OCI-LY1 (cell line): Measurements from ENCODE around the gene PTPRM.

ENCODE experiments used
- H2AFZ ChIP-seq: fragments of 200-600 bp; sonication (generic), shearing (Covaris generic); 2 replicates; pipeline ENCODE4 v1.6.0; 2014; ENCODE audit warnings: antibody characterized with exemption, mild to moderate bottlenecking, low read length
- H3F3A ChIP-seq: fragments of 200-600 bp; sonication (generic), shearing (Covaris generic); 2 replicates; pipeline ENCODE4 v1.6.0; 2014; ENCODE audit warnings: mild to moderate bottlenecking, antibody characterized with exemption, low read length, moderate library complexity; ENCODE audit not compliant: insufficient read depth
- H3K27ac ChIP-seq: fragments of 200-600 bp; sonication (generic); 2 replicates; pipeline ENCODE4 v1.5.1; 2014; ENCODE audit warnings: low read length, mixed run types, mild to moderate bottlenecking, low read depth; ENCODE audit not compliant: poor library complexity, severe bottlenecking
- H3K27me3 ChIP-seq: fragments of 200-600 bp; sonication (generic); 2 replicates; pipeline ENCODE4 v1.6.0; 2014; ENCODE audit warnings: antibody characterized with exemption, mild to moderate bottlenecking, low read length, moderate library complexity; ENCODE audit not compliant: insufficient read depth
- H3K36me3 ChIP-seq: fragments of 200-600 bp; sonication (generic); 2 replicates; pipeline ENCODE4 v1.6.1; 2014; ENCODE audit warnings: mild to moderate bottlenecking, antibody characterized with exemption, low read length, moderate library complexity, mixed read lengths; ENCODE audit not compliant: insufficient read depth
- H3K4me1 ChIP-seq: fragments of 200-600 bp; sonication (generic); 2 replicates; pipeline ENCODE4 v1.5.1; 2014; ENCODE audit warnings: mild to moderate bottlenecking, low read length, moderate library complexity; ENCODE audit not compliant: insufficient read depth, severe bottlenecking
- H3K4me2 ChIP-seq: fragments of 200-600 bp; sonication (generic), shearing (Covaris generic); 2 replicates; pipeline ENCODE4 v1.6.1; 2014; ENCODE audit warnings: low read length
- H3K4me3 ChIP-seq: fragments of 200-600 bp; sonication (generic); 2 replicates; pipeline ENCODE4 v1.5.1; 2014; ENCODE audit warnings: low read length, low read depth, mild to moderate bottlenecking, mixed read lengths; ENCODE audit not compliant: poor library complexity, severe bottlenecking
- H3K79me2 ChIP-seq: fragments of 200-600 bp; shearing (Covaris generic); 2 replicates; pipeline ENCODE4 v1.6.1; 2016; ENCODE audit warnings: mixed run types, low read length, mixed read lengths; ENCODE audit not compliant: insufficient read depth
- H3K9ac ChIP-seq: fragments of 200-600 bp; sonication (generic), shearing (Covaris generic); 2 replicates; pipeline ENCODE4 v1.6.1; 2014; ENCODE audit warnings: mild to moderate bottlenecking, low read length, mixed read lengths
- H3K9me2 ChIP-seq: fragments of 200-600 bp; sonication (generic), shearing (Covaris generic); 2 replicates; pipeline ENCODE4 v1.6.1; 2014; ENCODE audit warnings: low read depth, mild to moderate bottlenecking, low read length, mixed read lengths
- H3K9me3 ChIP-seq: fragments of 200-600 bp; shearing (Covaris generic); 2 replicates; pipeline ENCODE4 v1.6.1; 2014; ENCODE audit warnings: low read length, mixed read lengths
- H4K20me1 ChIP-seq: fragments of 200-600 bp; sonication (generic), shearing (Covaris generic); 2 replicates; pipeline ENCODE4 v1.6.0; 2016; ENCODE audit warnings: mild to moderate bottlenecking, low read length; ENCODE audit not compliant: insufficient read depth
- EZH2 ChIP-seq: fragments of 200-600 bp; sonication (generic), shearing (Covaris generic); IDR thresholded peaks from 2 replicates; pipeline ENCODE4 v1.8.0; 2017; ENCODE audit warnings: borderline replicate concordance, mixed run types, mild to moderate bottlenecking, antibody characterized with exemption, low read length, moderate library complexity, mixed read lengths
- TF ChIP-seq, protein P1 (sequence below): fragments of 200-600 bp; sonication (generic), shearing (Covaris generic); IDR thresholded peaks from 2 replicates; pipeline ENCODE4 v1.5.1; 2017; ENCODE audit warnings: mild to moderate bottlenecking, antibody characterized with exemption, low read length, moderate library complexity, mixed read lengths

Gene PTPRM

DNA sequence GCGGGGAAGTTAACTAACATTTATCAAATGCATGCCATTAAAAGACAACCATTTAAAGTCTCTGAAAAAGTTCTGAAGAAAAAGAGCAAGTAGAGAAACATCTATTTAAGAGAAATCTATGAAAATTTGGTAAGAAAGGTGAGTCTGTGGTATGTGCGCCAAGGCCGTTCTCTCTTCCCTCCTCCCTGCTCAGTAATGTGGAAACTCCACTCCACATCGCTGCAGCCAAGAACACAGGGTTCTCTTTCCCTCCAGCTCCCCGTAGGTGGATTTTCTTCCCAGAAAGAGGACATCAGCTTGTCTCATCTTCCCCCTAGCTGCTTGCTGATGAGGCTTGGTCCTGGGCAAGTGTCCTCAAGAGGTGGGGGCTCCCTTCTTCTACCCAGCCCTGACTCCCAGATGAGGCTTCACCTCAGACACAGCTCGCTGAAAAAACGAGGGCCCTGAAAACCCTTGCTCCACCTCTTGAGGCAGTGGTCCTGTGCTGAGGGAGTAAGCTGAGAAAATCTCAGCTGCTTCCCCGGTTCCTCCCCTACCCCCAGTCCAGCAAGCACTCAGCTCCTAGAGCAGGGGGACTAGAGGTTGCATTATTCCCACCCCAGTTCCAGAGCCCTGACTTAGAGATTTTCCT is 45.8 kb upstream of the PTPRM start:
- H3F3A ChIP-seq = no peaks in the 10 kb centered on the region
- H3K4me2 ChIP-seq = no peak overlapping the region
- H3K27me3 ChIP-seq = no peaks in the 10 kb centered on the region
- no peaks in the 10 kb centered on the region for H3K9me2 ChIP-seq
- no peaks in the 10 kb centered on the region for H3K4me1 ChIP-seq
- no peaks in the 10 kb centered on the region for H3K9me3 ChIP-seq
- no peak overlapping the region for H3K27ac ChIP-seq
- H3K9ac ChIP-seq = no peak overlapping the region
- H3K79me2 ChIP-seq = no peaks in the 10 kb centered on the region
- no peaks in the 10 kb centered on the region for H3K36me3 ChIP-seq
- no peak overlapping the region for H2AFZ ChIP-seq
- TF ChIP-seq EZH2 = no peak
- TF ChIP-seq, protein P1, sequence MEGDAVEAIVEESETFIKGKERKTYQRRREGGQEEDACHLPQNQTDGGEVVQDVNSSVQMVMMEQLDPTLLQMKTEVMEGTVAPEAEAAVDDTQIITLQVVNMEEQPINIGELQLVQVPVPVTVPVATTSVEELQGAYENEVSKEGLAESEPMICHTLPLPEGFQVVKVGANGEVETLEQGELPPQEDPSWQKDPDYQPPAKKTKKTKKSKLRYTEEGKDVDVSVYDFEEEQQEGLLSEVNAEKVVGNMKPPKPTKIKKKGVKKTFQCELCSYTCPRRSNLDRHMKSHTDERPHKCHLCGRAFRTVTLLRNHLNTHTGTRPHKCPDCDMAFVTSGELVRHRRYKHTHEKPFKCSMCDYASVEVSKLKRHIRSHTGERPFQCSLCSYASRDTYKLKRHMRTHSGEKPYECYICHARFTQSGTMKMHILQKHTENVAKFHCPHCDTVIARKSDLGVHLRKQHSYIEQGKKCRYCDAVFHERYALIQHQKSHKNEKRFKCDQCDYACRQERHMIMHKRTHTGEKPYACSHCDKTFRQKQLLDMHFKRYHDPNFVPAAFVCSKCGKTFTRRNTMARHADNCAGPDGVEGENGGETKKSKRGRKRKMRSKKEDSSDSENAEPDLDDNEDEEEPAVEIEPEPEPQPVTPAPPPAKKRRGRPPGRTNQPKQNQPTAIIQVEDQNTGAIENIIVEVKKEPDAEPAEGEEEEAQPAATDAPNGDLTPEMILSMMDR = no peak
- no peak overlapping the region for H3K4me3 ChIP-seq
- H4K20me1 ChIP-seq = no peaks in the 10 kb centered on the region

DNA sequence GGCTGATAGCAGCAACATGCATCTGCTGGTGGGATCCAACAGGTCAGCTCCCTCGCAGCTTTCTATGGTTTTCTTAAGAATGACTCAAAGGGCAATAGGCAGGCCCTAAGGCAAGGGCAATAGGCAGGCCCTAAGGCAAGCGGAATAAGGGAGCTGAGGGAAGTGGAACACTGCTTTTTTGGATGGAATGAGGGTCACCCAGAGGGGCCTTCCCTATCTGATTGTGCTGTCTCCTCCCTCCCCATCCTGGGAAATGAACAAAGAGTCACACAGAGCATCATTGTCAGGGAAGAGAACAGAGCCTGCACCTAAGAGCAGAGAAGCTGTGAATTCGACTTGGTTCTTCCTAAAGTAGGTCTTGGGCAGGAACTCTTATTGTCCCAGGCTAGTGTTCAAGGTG is 43.3 kb upstream of the PTPRM start:
- no peaks in the 10 kb centered on the region for H3K9me2 ChIP-seq
- no peak overlapping the region for H3K4me3 ChIP-seq
- H3K9me3 ChIP-seq = no peaks in the 10 kb centered on the region
- H3K4me1 ChIP-seq = no peaks in the 10 kb centered on the region
- no peaks in the 10 kb centered on the region for H3K27me3 ChIP-seq
- TF ChIP-seq, protein P1 = no peak
- no peak for TF ChIP-seq EZH2
- H3K79me2 ChIP-seq = no peaks in the 10 kb centered on the region
- H3K4me2 ChIP-seq = no peak overlapping the region
- H3K27ac ChIP-seq = no peak overlapping the region
- H3F3A ChIP-seq = no peaks in the 10 kb centered on the region
- no peak overlapping the region for H3K9ac ChIP-seq
- no peaks in the 10 kb centered on the region for H4K20me1 ChIP-seq
- no peak overlapping the region for H2AFZ ChIP-seq
- H3K36me3 ChIP-seq = no peaks in the 10 kb centered on the region

DNA sequence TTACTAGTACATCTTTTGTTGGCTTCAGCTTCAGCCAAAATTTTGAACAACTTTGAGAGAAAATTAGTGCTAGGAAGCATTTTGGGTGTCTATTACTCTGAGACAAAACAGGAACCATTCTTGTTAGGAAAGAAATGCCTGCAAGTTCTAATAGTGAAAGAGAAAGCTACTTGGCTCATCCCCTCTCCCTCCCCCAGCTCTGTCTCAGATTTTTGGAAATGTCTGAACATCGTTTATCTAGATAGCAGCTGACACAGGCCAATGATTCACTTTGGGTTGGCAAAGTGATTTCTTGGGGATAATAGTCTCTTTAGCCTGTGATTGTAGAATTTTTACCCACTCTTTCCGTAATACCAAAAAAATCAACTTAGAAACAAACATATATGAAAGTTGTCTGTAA is 42.3 kb upstream of the PTPRM start:
- Histone ChIP-seq H3K27me3 (no peaks in the 10 kb centered on the region), H3K4me3 (no peak overlapping the region), H3K27ac (no peak overlapping the region), H3K79me2 (no peaks in the 10 kb centered on the region), H4K20me1 (no peaks in the 10 kb centered on the region), H3K9ac (no peak overlapping the region), H3K9me3 (no peaks in the 10 kb centered on the region), H3F3A (no peaks in the 10 kb centered on the region), H3K4me1 (no peaks in the 10 kb centered on the region), H3K9me2 (no peaks in the 10 kb centered on the region), H3K36me3 (no peaks in the 10 kb centered on the region), H3K4me2 (no peak overlapping the region), H2AFZ (no peak overlapping the region)
- TF ChIP-seq, protein P1 = no peak
- TF ChIP-seq EZH2 = no peak
